ENCODE data around the gene MCF2L. TPM values are rescaled to one million over a fixed set of nuclear protein-coding genes. Genes with fewer than 3 reads are reported as not detected.
"Not testable (repeated sequence)": the region's sequence is repeated elsewhere in the genome, so short reads cannot be mapped to it uniquely, and the experiment has no call there.

MCF2L gene
- total RNA-seq, 4 donors from 2014 or later, result 12.8 to 169 (median 41.5) TPM

GRCh38 chr13:112933649-112934048, 35.4 kb upstream of the MCF2L start:
- ATAC-seq (ENCODE audit: low FRiP score) (no peak), DNase-seq (ENCODE audit: low spot score) (no peak)
- TF ChIP-seq, protein P1, sequence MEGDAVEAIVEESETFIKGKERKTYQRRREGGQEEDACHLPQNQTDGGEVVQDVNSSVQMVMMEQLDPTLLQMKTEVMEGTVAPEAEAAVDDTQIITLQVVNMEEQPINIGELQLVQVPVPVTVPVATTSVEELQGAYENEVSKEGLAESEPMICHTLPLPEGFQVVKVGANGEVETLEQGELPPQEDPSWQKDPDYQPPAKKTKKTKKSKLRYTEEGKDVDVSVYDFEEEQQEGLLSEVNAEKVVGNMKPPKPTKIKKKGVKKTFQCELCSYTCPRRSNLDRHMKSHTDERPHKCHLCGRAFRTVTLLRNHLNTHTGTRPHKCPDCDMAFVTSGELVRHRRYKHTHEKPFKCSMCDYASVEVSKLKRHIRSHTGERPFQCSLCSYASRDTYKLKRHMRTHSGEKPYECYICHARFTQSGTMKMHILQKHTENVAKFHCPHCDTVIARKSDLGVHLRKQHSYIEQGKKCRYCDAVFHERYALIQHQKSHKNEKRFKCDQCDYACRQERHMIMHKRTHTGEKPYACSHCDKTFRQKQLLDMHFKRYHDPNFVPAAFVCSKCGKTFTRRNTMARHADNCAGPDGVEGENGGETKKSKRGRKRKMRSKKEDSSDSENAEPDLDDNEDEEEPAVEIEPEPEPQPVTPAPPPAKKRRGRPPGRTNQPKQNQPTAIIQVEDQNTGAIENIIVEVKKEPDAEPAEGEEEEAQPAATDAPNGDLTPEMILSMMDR (IDR thresholded peaks at IDR 0.05), result no peak

DNA sequence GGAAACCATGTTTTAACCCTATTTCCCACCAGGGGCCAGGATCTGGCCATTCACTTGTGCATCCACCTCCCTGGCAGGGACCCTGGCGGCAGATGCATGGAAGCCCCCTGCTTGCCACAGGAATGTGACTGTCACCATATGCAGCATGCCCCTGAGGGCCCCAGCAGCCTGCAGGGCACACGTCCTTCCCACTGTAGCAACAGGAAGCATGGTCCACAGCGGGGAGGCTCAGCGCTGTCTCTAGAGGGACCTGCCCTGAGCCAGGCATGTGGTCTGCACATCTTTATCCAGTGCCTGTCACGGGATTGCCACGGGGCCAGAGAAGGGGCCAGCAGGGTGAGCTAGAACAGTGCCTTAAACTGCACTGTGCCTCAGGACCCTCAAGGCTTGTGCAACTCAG, 34.9 kb upstream of the MCF2L start:
- DNase-seq (ENCODE audit: low spot score) (no peak), ATAC-seq (ENCODE audit: low FRiP score) (no peak)
- TF ChIP-seq, protein P1 (IDR thresholded peaks at IDR 0.05), result no peak

- ATAC-seq (ENCODE audit: low FRiP score), result no peak
- DNase-seq (ENCODE audit: low spot score), result no peak
- TF ChIP-seq, protein P1 (IDR thresholded peaks at IDR 0.05), result no peak
Measured at GRCh38 chr13:112938680-112939079, 30.3 kb upstream of the MCF2L start.

DNA sequence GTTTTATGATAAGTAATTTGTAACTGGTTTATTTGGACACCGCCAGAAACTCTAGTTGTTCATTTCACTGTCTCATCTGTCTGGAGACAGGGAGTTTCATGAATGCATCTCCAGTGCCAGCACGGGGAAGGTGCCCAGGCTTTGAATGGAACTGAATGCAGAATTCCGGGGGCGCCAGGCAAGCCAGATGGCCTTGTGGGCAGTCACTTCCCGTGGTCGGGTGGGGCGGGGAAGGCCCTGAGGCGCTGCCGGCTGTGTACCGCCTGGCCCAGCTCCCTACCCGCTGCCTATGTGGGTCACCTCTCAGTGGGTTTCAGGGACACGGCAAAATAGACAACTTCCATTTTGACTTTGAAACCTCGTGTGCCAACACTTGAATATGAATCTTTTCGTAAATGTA, 28.8 kb upstream of the MCF2L start:
- ATAC-seq (ENCODE audit: low FRiP score), result no peak
- TF ChIP-seq, protein P1 (IDR thresholded peaks at IDR 0.05), result no peak
- no peak for DNase-seq (ENCODE audit: low spot score)

- DNase-seq (ENCODE audit: low spot score), result no peak
- TF ChIP-seq, protein P1 (IDR thresholded peaks at IDR 0.05), result no peak
- ATAC-seq (ENCODE audit: low FRiP score), result no peak
Measured at GRCh38 chr13:112941349-112941748, 27.7 kb upstream of the MCF2L start.

GRCh38 chr13:112941765-112942164, 27.2 kb upstream of the MCF2L start:
- ATAC-seq (ENCODE audit: low FRiP score); DNase-seq (ENCODE audit: low spot score): not testable (repeated sequence)

DNA sequence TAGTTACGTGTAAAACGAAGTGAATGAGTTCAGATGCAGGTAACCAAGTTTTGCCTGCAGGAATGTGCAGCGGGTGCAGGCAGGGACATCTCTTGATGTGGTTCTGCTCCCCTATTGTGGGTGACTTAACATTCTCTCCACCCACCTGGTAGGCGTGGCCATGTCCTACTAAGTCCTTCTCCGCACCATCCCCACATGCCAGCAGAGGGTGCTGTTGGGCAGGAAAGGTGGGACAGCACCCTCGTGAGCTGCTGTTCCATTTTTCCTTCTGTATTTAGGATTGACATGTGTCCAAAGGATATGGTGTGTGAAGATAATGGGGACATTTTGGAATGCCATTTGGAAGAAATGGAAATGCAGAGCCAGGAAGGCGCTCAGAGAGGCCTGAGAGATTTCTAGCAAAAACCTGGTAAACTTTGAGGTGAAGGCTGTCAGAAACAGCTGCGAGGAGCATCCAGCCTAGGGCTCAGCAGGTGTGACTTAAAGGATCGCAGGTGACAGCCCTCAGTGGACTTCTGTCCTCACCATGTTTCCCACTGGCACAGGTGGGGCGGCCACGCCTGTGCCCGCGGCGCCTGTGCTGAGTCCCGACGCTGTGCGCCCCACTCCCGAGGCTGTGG, 26.2 kb upstream of the MCF2L start:
- TF ChIP-seq, protein P1 (IDR thresholded peaks at IDR 0.05), result peak in 2 of 3 donors; percentile 74 to 86
- ATAC-seq (ENCODE audit: low FRiP score), result peak; percentile 95
- peak; percentile 99 for DNase-seq (ENCODE audit: low spot score)

Measured in omental fat pad (tissue), 4 donors.